NCI-H1930 (cell line): Measurements from ENCODE around the gene WDR31.

Source experiments
- DNase-seq, 2 experiments: peaks; one replicate each; lab custom pipeline; 2025; lab: John Stamatoyannopoulos, UW

The WDR31 gene

GRCh38 chr9:113341712-113342410 lies 1.8 kb upstream of the WDR31 start:
- no peak for DNase-seq

- no peak for DNase-seq
These were observed 2.4 kb downstream of the WDR31 start for GRCh38 chr9:113337714-113338113.

- no peak for DNase-seq
These were observed 8.3 kb downstream of the WDR31 start for GRCh38 chr9:113331780-113332179.

GRCh38 chr9:113328045-113328782 lies 11.9 kb downstream of the WDR31 start:
- DNase-seq, result no peak

- DNase-seq, result no peak
These were observed 13.8 kb downstream of the WDR31 start for GRCh38 chr9:113326230-113326629.

- no peak for DNase-seq
These were observed 17.4 kb downstream of the WDR31 start for GRCh38 chr9:113322671-113323070.

GRCh38 chr9:113320051-113320450 lies 20.0 kb downstream of the WDR31 start:
- DNase-seq, result no peak

GRCh38 chr9:113319054-113319453 lies 21.0 kb downstream of the WDR31 start:
- DNase-seq, result no peak

GRCh38 chr9:113317777-113318176 lies 22.3 kb downstream of the WDR31 start:
- DNase-seq, result no peak

- no peak for DNase-seq
These were observed 24.0 kb downstream of the WDR31 start for GRCh38 chr9:113316030-113316429.

GRCh38 chr9:113315231-113315630 lies 24.8 kb downstream of the WDR31 start:
- no peak for DNase-seq

GRCh38 chr9:113313261-113313660 lies 26.8 kb downstream of the WDR31 start:
- DNase-seq, result no peak

- DNase-seq, result no peak
These were observed 28.1 kb downstream of the WDR31 start for GRCh38 chr9:113311961-113312360.

GRCh38 chr9:113310538-113310937 lies 29.5 kb downstream of the WDR31 start:
- DNase-seq, result no peak

- no peak for DNase-seq
These were observed 30.8 kb downstream of the WDR31 start for GRCh38 chr9:113309204-113309813.

GRCh38 chr9:113307396-113307975 lies 32.6 kb downstream of the WDR31 start:
- DNase-seq, result no peak

- no peak for DNase-seq
These were observed 33.5 kb downstream of the WDR31 start for GRCh38 chr9:113306566-113306965.

- no peak for DNase-seq
These were observed 37.2 kb downstream of the WDR31 start, which contains the start of gene RNF183 for GRCh38 chr9:113302792-113303418. Gene RNF183, minus strand, starts transcription at chr9:113303376. Its CDS starts 5,192 bp downstream, at chr9:113298184.

- no peak for DNase-seq
These were observed 38.5 kb downstream of the WDR31 start for GRCh38 chr9:113301548-113301947.

- DNase-seq, result no peak
These were observed 40.2 kb downstream of the WDR31 start for GRCh38 chr9:113299800-113300292.

GRCh38 chr9:113298924-113299770 lies 40.9 kb downstream of the WDR31 start:
- no peak for DNase-seq
